Hepatocyte (in vitro differentiated cells): ENCODE results near the gene NRG3. TPM values are rescaled to one million over a fixed set of nuclear protein-coding genes. Genes with fewer than 3 reads are reported as not detected.

Experiments used
- DNase-seq: peaks from one replicate; pipeline ENCODE4 v3.0.0-alpha.2; 2016; ENCODE audit warnings: low spot score
- H2AFZ ChIP-seq: fragments of 200-600 bp; sonication (generic); 2 replicates; pipeline ENCODE4 v1.6.0; 2016; ENCODE audit warnings: antibody characterized with exemption, mild to moderate bottlenecking
- H3K27ac ChIP-seq: fragments of 200-600 bp; sonication (generic); 2 replicates; pipeline ENCODE4 v1.5.1; 2016; ENCODE audit warnings: mild to moderate bottlenecking
- H3K27me3 ChIP-seq: fragments of 200-600 bp; sonication (generic); 2 replicates; pipeline ENCODE4 v1.6.1; 2016
- H3K36me3 ChIP-seq: fragments of 200-600 bp; sonication (generic); replicated peaks from 2 replicates; pipeline ENCODE4 v1.5.1; 2016; ENCODE audit warnings: low read depth; ENCODE audit not compliant: insufficient read depth
- H3K4me1 ChIP-seq: fragments of 200-600 bp; sonication (generic); 2 replicates; pipeline ENCODE4 v1.5.1; 2016; ENCODE audit warnings: mild to moderate bottlenecking, moderate library complexity; ENCODE audit not compliant: insufficient read depth
- H3K4me2 ChIP-seq: fragments of 200-600 bp; sonication (generic); 2 replicates; pipeline ENCODE4 v1.6.0; 2016
- H3K4me3 ChIP-seq: fragments of 200-600 bp; sonication (generic); 2 replicates; pipeline ENCODE4 v1.5.1; 2016; ENCODE audit warnings: mild to moderate bottlenecking
- H3K79me2 ChIP-seq: fragments of 200-600 bp; sonication (generic); 2 replicates; pipeline ENCODE4 v1.6.0; 2017; ENCODE audit warnings: mild to moderate bottlenecking
- H3K9me2 ChIP-seq: fragments of 200-600 bp; sonication (generic); replicated peaks from 2 replicates; pipeline ENCODE4 v1.6.0; 2017; ENCODE audit warnings: mild to moderate bottlenecking; ENCODE audit not compliant: insufficient read depth
- H3K9me3 ChIP-seq: fragments of 200-600 bp; sonication (generic); 2 replicates; pipeline ENCODE4 v1.5.1; 2016; ENCODE audit warnings: low read depth, mild to moderate bottlenecking
- H4K20me1 ChIP-seq: fragments of 200-600 bp; sonication (generic); 2 replicates; pipeline ENCODE4 v1.6.0; 2016; ENCODE audit warnings: mild to moderate bottlenecking; ENCODE audit not compliant: insufficient read depth, poor library complexity, severe bottlenecking
- EZH2 ChIP-seq: fragments of 200-600 bp; sonication (generic); IDR thresholded peaks from 2 replicates; pipeline ENCODE4 v1.6.1; 2016; ENCODE audit warnings: antibody characterized with exemption, mild to moderate bottlenecking, borderline replicate concordance
- EZH2phosphoT487 ChIP-seq: fragments of 200-600 bp; sonication (generic); IDR thresholded peaks from one replicate; pipeline ENCODE4 v1.6.1; 2018; ENCODE audit warnings: antibody characterized with exemption, mild to moderate bottlenecking, low read depth, moderate library complexity; ENCODE audit not compliant: unreplicated experiment, severe bottlenecking
- WGBS: methylation state at CpG from one replicate; pipeline ENCODE4 v1.1.6; 2016; ENCODE audit warnings: low lambda C conversion rate; ENCODE audit errors: missing lambda C conversion rate; 5-methylcytosine and 5-hydroxymethylcytosine counted together
- polyA plus RNA-seq: library from polyadenylated mRNA; unstranded; fragments of >200 nt; fragmentation: Nextera tagmentation; extraction: Ambion mirVana; gene quantifications from 2 replicates; pipeline ENCODE4 v1.2.1, GENCODE V29; 2016
- total RNA-seq: library from RNA; depleted of rRNA; stranded (reverse); fragments of >200 nt; gene quantifications from 2 replicates; pipeline ENCODE4 v1.2.3, GENCODE V29; 2014
- TF ChIP-seq, protein P1 (sequence below): fragments of 200-600 bp; sonication (generic); IDR thresholded peaks from 2 replicates; pipeline ENCODE4 v1.5.1; 2016; ENCODE audit warnings: antibody characterized with exemption, mild to moderate bottlenecking; ENCODE audit not compliant: poor library complexity

Gene NRG3
- total and polyA plus RNA-seq, 2 experiments from 2014 or later = 0.57 to 2.0 TPM

DNA sequence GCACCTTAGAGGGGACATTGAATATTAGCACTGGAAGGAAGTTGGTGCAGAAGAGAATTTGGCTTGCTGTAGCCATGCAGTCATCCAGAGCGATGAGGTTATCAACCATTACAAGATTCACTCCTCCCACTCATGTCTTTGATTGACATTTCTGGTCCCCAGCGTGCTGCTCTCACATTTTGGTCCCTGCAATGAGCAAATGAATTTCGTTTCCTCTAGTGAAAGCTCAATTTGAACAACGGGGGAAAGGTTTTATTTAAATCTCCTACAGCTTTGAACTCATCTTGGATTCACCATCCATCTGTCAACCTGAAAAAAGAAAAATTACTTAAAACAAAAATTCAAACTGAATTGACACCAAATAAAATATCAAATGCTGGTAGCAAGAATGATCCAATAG is 975.2 kb downstream of the NRG3 start:
- Histone ChIP-seq H3K79me2 (no peaks in the 10 kb centered on the region), H3K27me3 (no peaks in the 10 kb centered on the region), H3K36me3 (no peaks in the 10 kb centered on the region), H3K4me3 (no peak overlapping the region), H3K4me2 (no peak overlapping the region), H3K9me3 (no peaks in the 10 kb centered on the region), H3K4me1 (no peaks in the 10 kb centered on the region), H2AFZ (no peak overlapping the region), H4K20me1 (no peaks in the 10 kb centered on the region), H3K27ac (no peak overlapping the region), H3K9me2 (no peaks in the 10 kb centered on the region)
- no peak for DNase-seq
- WGBS = 88% methylated on average over 4 of the region's 4 CpGs
- TF ChIP-seq EZH2phosphoT487 (no peak), EZH2 (no peak)
- TF ChIP-seq, protein P1, sequence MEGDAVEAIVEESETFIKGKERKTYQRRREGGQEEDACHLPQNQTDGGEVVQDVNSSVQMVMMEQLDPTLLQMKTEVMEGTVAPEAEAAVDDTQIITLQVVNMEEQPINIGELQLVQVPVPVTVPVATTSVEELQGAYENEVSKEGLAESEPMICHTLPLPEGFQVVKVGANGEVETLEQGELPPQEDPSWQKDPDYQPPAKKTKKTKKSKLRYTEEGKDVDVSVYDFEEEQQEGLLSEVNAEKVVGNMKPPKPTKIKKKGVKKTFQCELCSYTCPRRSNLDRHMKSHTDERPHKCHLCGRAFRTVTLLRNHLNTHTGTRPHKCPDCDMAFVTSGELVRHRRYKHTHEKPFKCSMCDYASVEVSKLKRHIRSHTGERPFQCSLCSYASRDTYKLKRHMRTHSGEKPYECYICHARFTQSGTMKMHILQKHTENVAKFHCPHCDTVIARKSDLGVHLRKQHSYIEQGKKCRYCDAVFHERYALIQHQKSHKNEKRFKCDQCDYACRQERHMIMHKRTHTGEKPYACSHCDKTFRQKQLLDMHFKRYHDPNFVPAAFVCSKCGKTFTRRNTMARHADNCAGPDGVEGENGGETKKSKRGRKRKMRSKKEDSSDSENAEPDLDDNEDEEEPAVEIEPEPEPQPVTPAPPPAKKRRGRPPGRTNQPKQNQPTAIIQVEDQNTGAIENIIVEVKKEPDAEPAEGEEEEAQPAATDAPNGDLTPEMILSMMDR = no peak

DNA sequence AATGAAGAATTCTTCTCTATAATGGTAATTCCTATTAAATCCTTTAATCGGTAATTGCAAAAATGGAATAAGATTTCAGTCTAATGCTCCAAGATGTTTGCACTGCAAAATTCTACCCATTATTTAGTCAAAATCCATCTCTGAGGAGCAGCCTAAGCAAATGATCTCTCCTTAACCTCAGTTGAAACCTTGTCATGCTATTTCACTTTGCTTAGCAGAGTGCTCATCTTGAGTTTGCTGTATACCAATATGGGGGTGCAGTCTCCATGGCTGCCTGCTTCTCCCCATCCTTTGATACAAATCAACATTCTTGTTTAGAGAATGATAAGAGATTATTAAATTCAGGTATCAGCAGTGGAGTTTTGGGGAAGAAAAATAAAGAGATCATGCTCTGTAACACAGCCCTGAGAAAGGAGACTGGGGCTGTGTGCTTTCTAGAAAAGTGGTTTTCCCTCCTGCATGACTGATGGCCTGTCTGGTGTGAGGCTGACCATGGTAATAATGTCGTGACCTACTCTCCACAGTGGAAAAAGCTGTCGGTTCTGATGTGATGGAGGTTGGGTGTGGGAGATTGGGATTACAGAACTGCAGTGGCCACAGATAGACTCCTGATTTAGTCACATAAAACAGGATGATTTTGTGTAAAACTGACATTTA is 982.1 kb downstream of the NRG3 start:
- H4K20me1 ChIP-seq = no peaks in the 10 kb centered on the region
- no peak overlapping the region for H3K4me3 ChIP-seq
- DNase-seq = no peak
- no peaks in the 10 kb centered on the region for H3K36me3 ChIP-seq
- H3K4me1 ChIP-seq = no peaks in the 10 kb centered on the region
- H3K9me2 ChIP-seq = no peaks in the 10 kb centered on the region
- TF ChIP-seq EZH2phosphoT487 = no peak
- no peaks in the 10 kb centered on the region for H3K9me3 ChIP-seq
- no peaks in the 10 kb centered on the region for H3K27me3 ChIP-seq
- no peak overlapping the region for H3K4me2 ChIP-seq
- 81% methylated on average over 3 of the region's 3 CpGs for WGBS
- no peaks in the 10 kb centered on the region for H3K79me2 ChIP-seq
- no peak overlapping the region for H3K27ac ChIP-seq
- no peak overlapping the region for H2AFZ ChIP-seq

DNA sequence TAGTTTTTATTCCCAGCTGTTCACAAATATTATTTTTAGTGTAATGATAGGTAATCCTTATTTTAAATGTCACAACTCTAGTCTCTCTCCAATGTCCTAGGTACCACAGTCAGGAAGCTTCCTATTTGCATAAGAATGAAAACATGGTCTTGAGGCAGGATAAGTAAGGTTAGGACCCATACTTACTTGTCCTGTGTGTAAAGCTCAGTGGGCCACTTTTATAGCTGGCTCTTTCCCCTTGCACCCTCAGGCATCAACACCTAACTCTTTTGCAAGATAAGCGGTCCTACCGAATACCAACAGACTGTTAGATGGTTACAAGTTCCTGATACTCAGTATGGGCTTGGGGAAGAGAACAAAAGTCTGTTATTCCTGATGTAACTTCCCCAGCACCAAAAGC is 986.9 kb downstream of the NRG3 start:
- TF ChIP-seq EZH2phosphoT487 = no peak
- TF ChIP-seq, protein P1 = no peak
- TF ChIP-seq EZH2 = no peak
- no peaks in the 10 kb centered on the region for H3K36me3 ChIP-seq
- no peak overlapping the region for H3K4me3 ChIP-seq
- H3K79me2 ChIP-seq = no peaks in the 10 kb centered on the region
- no peaks in the 10 kb centered on the region for H3K27me3 ChIP-seq
- no peaks in the 10 kb centered on the region for H3K9me3 ChIP-seq
- no peak overlapping the region for H2AFZ ChIP-seq
- no peak overlapping the region for H3K27ac ChIP-seq
- no peak overlapping the region for H3K4me2 ChIP-seq
- DNase-seq = no peak
- WGBS = 67% methylated on average over 2 of the region's 2 CpGs
- no peaks in the 10 kb centered on the region for H3K4me1 ChIP-seq
- no peaks in the 10 kb centered on the region for H3K9me2 ChIP-seq
- H4K20me1 ChIP-seq = no peaks in the 10 kb centered on the region

DNA sequence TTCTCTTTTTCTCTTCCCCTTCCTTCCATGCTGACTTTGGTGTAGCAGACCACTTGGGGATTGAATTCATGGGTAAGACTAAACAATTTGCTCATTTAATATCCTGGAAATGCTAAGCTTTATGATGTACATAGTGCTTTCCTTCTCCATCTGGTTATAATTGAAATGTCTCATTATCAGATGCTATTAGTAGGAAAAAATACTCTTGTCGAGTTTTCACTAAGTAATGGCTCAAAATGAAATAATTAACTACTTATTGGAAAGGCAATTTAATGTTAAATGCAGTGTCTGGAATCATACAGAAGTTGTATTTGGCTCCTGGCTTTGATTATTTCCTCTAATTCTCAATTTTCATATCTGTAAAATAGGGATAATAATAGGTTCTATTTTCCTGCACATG is 990.4 kb downstream of the NRG3 start:
- Histone ChIP-seq H3K9me2 (no peaks in the 10 kb centered on the region), H3K27ac (no peak overlapping the region), H3K4me2 (no peak overlapping the region), H3K27me3 (no peaks in the 10 kb centered on the region), H3K9me3 (no peaks in the 10 kb centered on the region), H3K4me3 (no peak overlapping the region), H3K4me1 (no peaks in the 10 kb centered on the region), H3K79me2 (no peaks in the 10 kb centered on the region), H4K20me1 (no peaks in the 10 kb centered on the region), H3K36me3 (no peaks in the 10 kb centered on the region), H2AFZ (no peak overlapping the region)
- 52% methylated on average over 1 of the region's 1 CpG for WGBS
- DNase-seq = no peak
- TF ChIP-seq, protein P1 = no peak
- no peak for TF ChIP-seq EZH2
- no peak for TF ChIP-seq EZH2phosphoT487
